VCaP (cell line): ENCODE measurements around the gene NHSL1.

Experiments
- H3K27ac ChIP-seq: fragments of 450-650 bp; 2 replicates; pipeline ENCODE4 v1.5.1; 2017
- CTCF ChIP-seq: fragments of 450-650 bp; conservative IDR thresholded peaks from 2 replicates; pipeline ENCODE4 v1.5.1; 2017; ENCODE audit warnings: mild to moderate bottlenecking, moderate library complexity

The NHSL1 gene

GRCh38 chr6:138528956-138529355 lies 29.7 kb upstream of the NHSL1 start:
- no peak overlapping the region for H3K27ac ChIP-seq
- TF ChIP-seq CTCF, result no peak

GRCh38 chr6:138528137-138528536 lies 28.8 kb upstream of the NHSL1 start:
- H3K27ac ChIP-seq, result no peak overlapping the region
- no peak for TF ChIP-seq CTCF

GRCh38 chr6:138527411-138528088 lies 28.3 kb upstream of the NHSL1 start:
- no peak for TF ChIP-seq CTCF
- no peak overlapping the region for H3K27ac ChIP-seq

- H3K27ac ChIP-seq, result no peak overlapping the region
- TF ChIP-seq CTCF, result no peak
Observed at GRCh38 chr6:138526822-138527235, 27.5 kb upstream of the NHSL1 start.

- no peak for TF ChIP-seq CTCF
- H3K27ac ChIP-seq, result no peak overlapping the region
Observed at GRCh38 chr6:138525355-138525754, 26.1 kb upstream of the NHSL1 start.

GRCh38 chr6:138524526-138524925 lies 25.2 kb upstream of the NHSL1 start:
- TF ChIP-seq CTCF, result no peak
- no peak overlapping the region for H3K27ac ChIP-seq

GRCh38 chr6:138523347-138524210 lies 24.3 kb upstream of the NHSL1 start:
- TF ChIP-seq CTCF, result no peak
- no peak overlapping the region for H3K27ac ChIP-seq
